Sigmoid colon (tissue), 7 donors: ENCODE measurements around the gene WNK1. TPM values are rescaled to one million over a fixed set of nuclear protein-coding genes. Genes with fewer than 3 reads are reported as not detected.

Experiments
- DNase-seq: peaks from one replicate; pipeline ENCODE4 v3.0.0-alpha.2; 2019
- H3K27ac ChIP-seq, 4 donors: fragments of 200-600 bp; sonication (generic); one replicate each; pipeline ENCODE4 v1.5.1; 2016 to 2019; ENCODE audit warnings: mild to moderate bottlenecking in 1 of 4
- H3K27me3 ChIP-seq, 3 donors: fragments of 200-600 bp; sonication (generic); one replicate each; pipeline ENCODE4 v1.5.1; 2019; ENCODE audit warnings: mild to moderate bottlenecking in 1 of 3
- H3K36me3 ChIP-seq, 4 donors: fragments of 200-600 bp; sonication (generic); one replicate each; pipeline ENCODE4 v1.5.1; 2016 to 2019
- H3K4me1 ChIP-seq, 4 donors: fragments of 200-600 bp; sonication (generic); one replicate each; pipeline ENCODE4 v1.5.1; 2017 to 2019
- H3K4me3 ChIP-seq, 4 donors: fragments of 200-600 bp; sonication (generic); one replicate each; pipeline ENCODE4 v1.5.1; 2017 to 2019; ENCODE audit warnings: mild to moderate bottlenecking in 2 of 4, moderate library complexity in 1 of 4
- H3K9me3 ChIP-seq, 4 donors: fragments of 200-600 bp in 3 of 4; sonication (generic) in 3 of 4; one replicate each; pipeline versions ENCODE4 v1.5.1 to v1.6.1; 2013 to 2019
- EP300 ChIP-seq, 4 donors: sonication (generic); formaldehyde crosslinking; IDR thresholded peaks; one replicate each; pipeline ENCODE4 v1.6.1; 2017; ENCODE audit warnings: antibody characterized with exemption in 4 of 4
- POLR2A ChIP-seq, 2 donors: fragments of 450-650 bp; IDR thresholded peaks; one replicate each; pipeline ENCODE4 v1.6.1; 2016; ENCODE audit warnings: antibody characterized with exemption in 2 of 2, mild to moderate bottlenecking in 2 of 2, moderate library complexity in 2 of 2
- POLR2AphosphoS5 ChIP-seq, 4 donors: sonication (generic); formaldehyde crosslinking; IDR thresholded peaks; one replicate each; pipeline ENCODE4 v1.6.1; 2017; ENCODE audit warnings: antibody characterized with exemption in 4 of 4
- WGBS, 2 donors: extraction: QIAGEN DNeasy Blood & Tissue Kit; methylation state at CpG; one replicate each; pipeline ENCODE4 v1.1.7; 2013; 5-methylcytosine and 5-hydroxymethylcytosine counted together
- intact Hi-C: fragments of 100-400 bp; cut with DNase I; formaldehyde crosslinking; loops from one replicate; pipeline ENCODE4 v1.15.1; 2023
- polyA plus RNA-seq, 3 donors: library from polyadenylated mRNA; stranded (reverse); fragments of 200-250 nt; gene quantifications; one replicate each; pipeline ENCODE4 v1.2.3, GENCODE V29; 2013
- total RNA-seq, 4 donors: library from RNA; depleted of rRNA; stranded (reverse); fragments of >200 nt; gene quantifications; one replicate each; pipeline ENCODE4 v1.1.0, GENCODE V29; 2016
- TF ChIP-seq, protein P1 (sequence below), 4 experiments: fragments of 450-650 bp in 3 of 4; fragments of 200-600 bp in 1 of 4; IDR thresholded peaks; one replicate each; pipeline ENCODE4 v1.5.1; 2016 to 2019; ENCODE audit warnings: antibody characterized with exemption in 4 of 4, mild to moderate bottlenecking in 3 of 4, moderate library complexity in 2 of 4
- donor health status: healthy with polysubstance abuse.
- donor health status: Bipolar disorder and iron deficiency.
- donor health status: healthy.

WNK1 gene
- total and polyA plus RNA-seq, 7 donors, result 13.2 to 146 (median 73.6) TPM

GRCh38 chr12:828726-829395 is 76.5 kb downstream of the WNK1 start:
- no peak overlapping the region for H3K27ac ChIP-seq

DNA sequence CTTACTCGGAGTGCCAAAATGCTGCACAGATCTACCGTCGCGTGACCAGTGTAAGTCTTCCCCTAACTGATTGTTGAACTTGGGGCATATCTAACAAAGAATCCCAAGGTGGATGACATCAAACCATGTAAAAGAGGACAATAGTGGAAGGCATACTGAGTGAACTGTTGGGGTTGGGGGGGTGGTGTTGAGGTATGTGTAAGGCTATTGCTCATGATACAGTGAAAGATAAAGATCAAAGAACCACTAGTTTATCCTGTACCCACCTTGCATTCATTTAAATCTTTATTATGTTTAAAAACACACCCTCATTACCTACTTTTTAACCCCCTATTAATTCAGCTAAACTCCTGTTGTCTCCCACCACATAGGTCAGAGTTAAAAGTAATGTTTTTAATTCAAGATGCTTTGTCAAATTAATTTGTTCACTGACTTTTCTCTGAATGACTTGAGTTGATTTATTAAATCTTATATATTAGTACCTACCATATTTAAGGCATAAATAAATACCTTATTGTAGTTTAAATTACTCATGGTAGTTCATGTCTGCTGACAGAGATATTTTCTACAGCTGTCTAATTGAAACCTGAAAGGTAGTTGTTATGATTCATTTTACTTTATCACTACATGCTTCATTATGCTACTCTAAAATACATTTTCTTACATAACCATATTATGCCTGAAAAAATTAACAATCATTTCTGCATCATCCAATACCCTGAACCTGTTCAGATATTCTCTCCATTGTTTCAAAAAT is 77.9 kb downstream of the WNK1 start:
- H3K27me3 ChIP-seq, result no peaks in the 10 kb centered on the region
- TF ChIP-seq, protein P1, sequence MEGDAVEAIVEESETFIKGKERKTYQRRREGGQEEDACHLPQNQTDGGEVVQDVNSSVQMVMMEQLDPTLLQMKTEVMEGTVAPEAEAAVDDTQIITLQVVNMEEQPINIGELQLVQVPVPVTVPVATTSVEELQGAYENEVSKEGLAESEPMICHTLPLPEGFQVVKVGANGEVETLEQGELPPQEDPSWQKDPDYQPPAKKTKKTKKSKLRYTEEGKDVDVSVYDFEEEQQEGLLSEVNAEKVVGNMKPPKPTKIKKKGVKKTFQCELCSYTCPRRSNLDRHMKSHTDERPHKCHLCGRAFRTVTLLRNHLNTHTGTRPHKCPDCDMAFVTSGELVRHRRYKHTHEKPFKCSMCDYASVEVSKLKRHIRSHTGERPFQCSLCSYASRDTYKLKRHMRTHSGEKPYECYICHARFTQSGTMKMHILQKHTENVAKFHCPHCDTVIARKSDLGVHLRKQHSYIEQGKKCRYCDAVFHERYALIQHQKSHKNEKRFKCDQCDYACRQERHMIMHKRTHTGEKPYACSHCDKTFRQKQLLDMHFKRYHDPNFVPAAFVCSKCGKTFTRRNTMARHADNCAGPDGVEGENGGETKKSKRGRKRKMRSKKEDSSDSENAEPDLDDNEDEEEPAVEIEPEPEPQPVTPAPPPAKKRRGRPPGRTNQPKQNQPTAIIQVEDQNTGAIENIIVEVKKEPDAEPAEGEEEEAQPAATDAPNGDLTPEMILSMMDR (IDR thresholded peaks at IDR 0.05), result no peak
- TF ChIP-seq POLR2AphosphoS5 (IDR thresholded peaks at IDR 0.05), result no peak
- no peak for TF ChIP-seq POLR2A (IDR thresholded peaks at IDR 0.05)
- TF ChIP-seq EP300 (IDR thresholded peaks at IDR 0.05), result no peak
- no peaks in the 10 kb centered on the region for H3K9me3 ChIP-seq
- intact Hi-C loops, result no loop called here
- DNase-seq, result no peak
- WGBS, 2 donors, result 98% methylated on average over 4 of the region's 4 CpGs
- no peak overlapping the region for H3K4me3 ChIP-seq
- H3K27ac ChIP-seq, result no peak overlapping the region
- peaks cover 0 to 51% (median 6%) of the 10 kb centered on the region in 4 donors for H3K36me3 ChIP-seq
- H3K4me1 ChIP-seq, result peaks cover 0 to 12% (median 4%) of the 10 kb centered on the region in 4 donors

More at GRCh38 chr12:828726-829395, 76.5 kb downstream of the WNK1 start:
- peaks cover 0 to 51% (median 6%) of the 10 kb centered on the region in 4 donors for H3K36me3 ChIP-seq
- TF ChIP-seq POLR2A (IDR thresholded peaks at IDR 0.05) (no peak), EP300 (IDR thresholded peaks at IDR 0.05) (no peak), POLR2AphosphoS5 (IDR thresholded peaks at IDR 0.05) (no peak)
- TF ChIP-seq, protein P1 (IDR thresholded peaks at IDR 0.05), result no peak
- no peak for DNase-seq
- H3K4me1 ChIP-seq, result peaks cover 0 to 12% (median 4%) of the 10 kb centered on the region in 4 donors
- no peaks in the 10 kb centered on the region for H3K27me3 ChIP-seq
- no peaks in the 10 kb centered on the region for H3K9me3 ChIP-seq
- intact Hi-C loops, result no loop called here
- H3K4me3 ChIP-seq, result no peak overlapping the region

DNA sequence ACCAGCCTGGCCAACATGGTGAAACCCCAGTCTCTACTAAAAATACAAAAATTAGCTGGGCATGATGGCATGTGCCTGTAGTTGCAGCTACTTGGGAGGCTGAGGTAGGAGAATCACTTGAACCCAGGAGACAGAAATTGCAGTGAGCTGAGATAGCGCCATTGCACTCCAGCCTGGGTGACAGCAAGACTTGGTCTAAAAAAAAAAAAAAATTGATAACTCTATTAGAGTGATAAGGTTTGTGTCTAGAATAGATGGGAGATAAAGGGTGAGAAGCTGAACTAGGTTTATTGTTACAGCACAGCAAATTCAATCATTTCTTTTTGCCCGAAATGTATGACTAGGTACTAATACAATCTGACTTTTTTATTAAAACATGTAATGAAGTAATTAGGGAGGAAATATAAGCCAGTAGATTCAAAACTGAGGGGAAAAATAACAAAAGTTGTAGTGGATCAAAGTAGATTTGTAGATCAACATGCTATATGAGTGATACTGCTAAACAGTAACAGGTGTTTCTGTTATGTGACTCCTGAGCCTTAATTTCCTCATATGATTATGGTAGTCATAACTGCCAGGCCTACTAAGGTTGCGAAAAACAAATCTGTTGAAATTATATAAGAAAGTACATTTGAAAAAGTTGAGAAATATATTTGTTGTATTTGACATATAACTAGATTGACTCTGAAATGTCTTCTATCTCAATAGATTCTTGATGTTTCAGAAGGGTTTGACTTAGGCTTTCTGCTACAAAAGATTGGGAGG is 83.6 kb downstream of the WNK1 start:
- DNase-seq, result no peak
- intact Hi-C loops, result no loop called here
- Histone ChIP-seq H3K4me1 (peaks cover 0 to 14% (median 2%) of the 10 kb centered on the region in 4 donors), H3K27ac (no peak overlapping the region), H3K9me3 (no peaks in the 10 kb centered on the region), H3K36me3 (peaks cover 0 to 12% (median 0%) of the 10 kb centered on the region in 4 donors), H3K27me3 (no peaks in the 10 kb centered on the region), H3K4me3 (no peak overlapping the region)
- 75 to 94% methylated on average over 3 of the region's 3 CpGs for WGBS, 2 donors
- TF ChIP-seq EP300 (IDR thresholded peaks at IDR 0.05), result no peak
- no peak for TF ChIP-seq POLR2A (IDR thresholded peaks at IDR 0.05)
- TF ChIP-seq, protein P1 (IDR thresholded peaks at IDR 0.05), result no peak
- no peak for TF ChIP-seq POLR2AphosphoS5 (IDR thresholded peaks at IDR 0.05)

DNA sequence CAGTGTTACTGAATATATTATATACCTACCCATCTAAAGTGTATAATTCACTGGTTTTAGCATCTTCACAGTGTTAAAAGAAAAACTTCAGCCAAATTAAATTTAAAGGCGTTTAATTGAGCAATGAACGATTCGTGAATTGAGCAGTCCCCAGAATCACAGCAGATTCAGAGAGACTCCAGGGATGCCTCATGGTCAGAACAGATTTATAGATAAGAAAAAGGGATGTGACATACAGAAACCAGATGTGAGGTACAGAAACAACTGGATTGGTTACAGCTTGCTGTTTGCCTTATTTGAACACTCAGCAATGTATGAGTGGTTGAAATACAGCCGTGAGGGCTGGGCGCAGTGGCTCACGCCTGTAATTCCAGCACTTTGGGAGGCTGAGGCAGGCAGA is 84.6 kb downstream of the WNK1 start:
- H3K4me3 ChIP-seq, result no peak overlapping the region
- TF ChIP-seq POLR2AphosphoS5 (IDR thresholded peaks at IDR 0.05), result no peak
- no peak for TF ChIP-seq EP300 (IDR thresholded peaks at IDR 0.05)
- TF ChIP-seq, protein P1 (IDR thresholded peaks at IDR 0.05), result no peak
- no peak for TF ChIP-seq POLR2A (IDR thresholded peaks at IDR 0.05)
- peaks cover 0 to 4% (median 0%) of the 10 kb centered on the region in 4 donors for H3K36me3 ChIP-seq
- H3K27ac ChIP-seq, result no peak overlapping the region
- H3K4me1 ChIP-seq, result peaks cover 0 to 18% (median 2%) of the 10 kb centered on the region in 4 donors
- no peak for DNase-seq
- intact Hi-C loops, result no loop called here
- H3K27me3 ChIP-seq, result no peaks in the 10 kb centered on the region
- H3K9me3 ChIP-seq, result no peaks in the 10 kb centered on the region
- WGBS, 2 donors, result 93 to 95% methylated on average over 6 of the region's 6 CpGs
